ENCODE data around the gene SLC4A3. TPM values are rescaled to one million over a fixed set of nuclear protein-coding genes. Genes with fewer than 3 reads are reported as not detected.
A peak's percentile ranks its signal among the peaks of the same experiment; 100 is the strongest.

SLC4A3 gene
- total RNA-seq, 1 experiment from 2014 or later, result 20.2 TPM

DNA sequence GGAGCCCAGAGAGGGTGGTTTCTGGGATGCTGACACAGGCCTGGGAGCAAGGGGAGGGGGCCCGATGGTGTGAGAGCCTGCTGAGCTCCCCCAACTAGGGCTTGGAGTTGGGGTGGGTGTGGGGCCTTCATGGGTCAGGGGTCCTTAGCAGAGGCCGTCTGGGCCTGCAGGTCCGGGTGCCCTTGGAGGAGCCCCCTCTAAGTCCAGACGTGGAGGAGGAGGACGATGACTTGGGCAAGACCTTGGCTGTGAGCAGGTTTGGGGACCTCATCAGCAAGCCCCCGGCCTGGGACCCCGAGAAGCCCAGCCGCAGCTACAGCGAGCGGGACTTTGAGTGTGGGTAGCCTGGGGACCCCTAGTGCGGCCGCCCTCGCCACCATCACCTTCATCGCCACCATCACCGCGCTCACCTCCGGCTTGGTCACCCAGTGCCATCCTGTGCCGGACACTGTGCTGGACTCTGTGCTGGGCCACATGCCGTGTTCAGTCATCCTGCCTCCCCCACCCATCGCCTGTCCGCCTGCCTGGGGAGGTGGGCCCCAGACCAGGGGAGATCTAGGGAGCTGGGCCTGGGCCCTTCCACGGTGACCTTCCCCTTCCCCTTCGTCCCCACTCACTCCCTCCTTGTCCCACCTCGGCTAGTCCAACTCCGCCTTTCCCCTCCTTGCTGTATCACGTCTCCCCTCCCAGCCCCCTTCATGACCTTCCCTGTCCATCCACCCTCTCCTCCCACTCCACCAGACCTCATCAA lies 980 bp downstream of the SLC4A3 start:
- TF ChIP-seq, protein P1, sequence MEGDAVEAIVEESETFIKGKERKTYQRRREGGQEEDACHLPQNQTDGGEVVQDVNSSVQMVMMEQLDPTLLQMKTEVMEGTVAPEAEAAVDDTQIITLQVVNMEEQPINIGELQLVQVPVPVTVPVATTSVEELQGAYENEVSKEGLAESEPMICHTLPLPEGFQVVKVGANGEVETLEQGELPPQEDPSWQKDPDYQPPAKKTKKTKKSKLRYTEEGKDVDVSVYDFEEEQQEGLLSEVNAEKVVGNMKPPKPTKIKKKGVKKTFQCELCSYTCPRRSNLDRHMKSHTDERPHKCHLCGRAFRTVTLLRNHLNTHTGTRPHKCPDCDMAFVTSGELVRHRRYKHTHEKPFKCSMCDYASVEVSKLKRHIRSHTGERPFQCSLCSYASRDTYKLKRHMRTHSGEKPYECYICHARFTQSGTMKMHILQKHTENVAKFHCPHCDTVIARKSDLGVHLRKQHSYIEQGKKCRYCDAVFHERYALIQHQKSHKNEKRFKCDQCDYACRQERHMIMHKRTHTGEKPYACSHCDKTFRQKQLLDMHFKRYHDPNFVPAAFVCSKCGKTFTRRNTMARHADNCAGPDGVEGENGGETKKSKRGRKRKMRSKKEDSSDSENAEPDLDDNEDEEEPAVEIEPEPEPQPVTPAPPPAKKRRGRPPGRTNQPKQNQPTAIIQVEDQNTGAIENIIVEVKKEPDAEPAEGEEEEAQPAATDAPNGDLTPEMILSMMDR (IDR thresholded peaks at IDR 0.05; ENCODE audit: unreplicated experiment), result no peak
- BruUV-seq (replicated peaks), result no TSS peak
- intact Hi-C loops (cut with micrococcal nuclease; ENCODE audit: unreplicated experiment), result no loop called here
- Mint-ChIP-seq H3K9me3 (ENCODE audit: low read depth, unreplicated experiment) (no peaks in the 10 kb centered on the region), H3K4me1 (ENCODE audit: low read depth, unreplicated experiment) (peaks cover 8% of the 10 kb centered on the region), H3K27ac (ENCODE audit: unreplicated experiment) (no peak overlapping the region), H3K4me3 (ENCODE audit: low read depth, unreplicated experiment) (peak overlapping the region; percentile 65), H3K27me3 (ENCODE audit: unreplicated experiment) (no peaks in the 10 kb centered on the region), H3K36me3 (ENCODE audit: insufficient read depth, unreplicated experiment) (peaks cover 14% of the 10 kb centered on the region)
- CTCF ChIA-PET, result no interaction called here
- no peak for DNase-seq

DNA sequence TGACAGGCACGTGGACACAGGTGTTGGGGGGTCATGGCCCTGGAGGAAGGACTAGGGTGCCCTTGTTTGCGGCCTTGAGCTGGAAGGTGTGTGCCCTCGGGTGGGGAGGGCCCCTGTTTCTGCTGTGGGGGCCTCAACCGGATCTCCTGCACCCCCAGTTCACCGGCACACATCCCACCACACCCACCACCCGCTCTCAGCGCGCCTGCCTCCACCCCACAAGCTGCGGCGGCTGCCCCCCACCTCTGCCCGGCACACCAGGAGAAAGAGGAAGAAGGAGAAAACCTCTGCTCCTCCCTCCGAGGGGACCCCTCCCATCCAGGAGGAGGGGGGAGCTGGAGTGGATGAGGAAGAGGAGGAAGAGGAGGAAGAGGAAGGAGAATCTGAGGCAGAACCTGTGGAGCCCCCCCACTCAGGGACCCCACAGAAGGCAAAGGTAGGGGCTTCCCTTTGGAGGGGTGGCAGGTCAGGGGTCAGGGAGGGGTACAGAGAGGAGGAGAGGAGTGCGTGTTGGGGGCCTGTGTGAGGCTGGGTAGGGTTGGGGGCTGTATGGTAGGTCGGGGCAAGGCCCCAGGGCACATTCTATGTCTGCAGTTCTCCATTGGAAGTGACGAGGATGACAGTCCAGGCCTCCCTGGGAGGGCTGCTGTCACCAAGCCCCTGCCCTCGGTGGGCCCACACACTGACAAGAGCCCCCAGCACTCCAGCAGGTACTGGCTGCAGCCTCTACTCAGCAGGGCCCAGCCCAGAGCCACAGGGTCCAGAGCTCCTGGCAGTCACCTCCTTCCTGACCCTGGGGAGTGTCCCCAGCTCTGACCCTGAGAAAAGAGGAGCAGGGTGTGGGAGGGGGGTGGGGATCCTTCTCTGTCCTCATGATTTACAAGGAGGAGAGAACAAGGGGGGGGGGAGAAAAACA lies 1.8 kb downstream of the SLC4A3 start:
- CTCF ChIA-PET, result interaction anchor here (0.6 kb wide), 1 partner anchor 241 kb away, joined by 5 read pairs; no protein-coding TSS in a partner anchor
- no TSS peak for BruUV-seq (replicated peaks)
- intact Hi-C loops (cut with micrococcal nuclease; ENCODE audit: unreplicated experiment), result no loop called here
- Mint-ChIP-seq H3K27me3 (ENCODE audit: unreplicated experiment) (no peaks in the 10 kb centered on the region), H3K9me3 (ENCODE audit: low read depth, unreplicated experiment) (no peaks in the 10 kb centered on the region), H3K4me1 (ENCODE audit: low read depth, unreplicated experiment) (peaks cover 8% of the 10 kb centered on the region), H3K4me3 (ENCODE audit: low read depth, unreplicated experiment) (peak overlapping the region; percentile 65), H3K36me3 (ENCODE audit: insufficient read depth, unreplicated experiment) (peaks cover 14% of the 10 kb centered on the region), H3K27ac (ENCODE audit: unreplicated experiment) (no peak overlapping the region)
- TF ChIP-seq, protein P1 (IDR thresholded peaks at IDR 0.05; ENCODE audit: unreplicated experiment), result no peak
- DNase-seq, result no peak

DNA sequence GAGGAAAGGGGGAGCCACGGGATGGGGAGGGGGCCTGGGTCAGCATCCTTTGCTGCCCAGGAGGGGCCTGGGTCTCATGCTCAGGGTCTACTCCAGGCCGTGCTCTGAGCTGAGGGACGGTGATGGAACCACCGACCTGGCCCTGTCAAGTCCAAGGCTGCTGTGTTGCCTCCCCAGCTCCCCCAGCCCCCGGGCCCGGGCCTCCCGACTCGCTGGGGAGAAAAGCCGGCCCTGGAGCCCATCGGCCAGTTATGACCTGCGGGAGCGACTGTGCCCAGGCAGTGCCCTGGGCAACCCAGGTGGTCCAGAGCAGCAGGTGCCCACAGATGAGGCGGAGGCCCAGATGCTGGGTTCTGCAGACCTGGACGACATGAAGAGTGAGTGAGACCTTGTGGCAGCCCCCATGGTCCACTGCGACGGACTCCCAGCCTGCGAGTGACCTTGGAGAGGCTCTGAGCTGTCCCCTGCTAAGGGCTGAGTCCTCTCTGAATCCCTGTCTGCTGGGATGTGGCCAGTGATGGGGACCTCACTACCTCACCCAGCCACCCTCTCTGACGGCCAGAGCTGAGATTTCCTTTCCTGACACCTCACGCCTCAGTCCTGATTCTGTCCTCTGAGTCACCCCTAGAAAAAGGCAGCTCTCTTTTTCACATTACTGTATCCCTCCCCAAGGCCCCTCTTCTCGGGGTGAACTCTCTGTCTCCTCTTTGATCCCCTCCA lies 2.7 kb downstream of the SLC4A3 start:
- DNase-seq, result no peak
- H3K9me3 Mint-ChIP-seq (ENCODE audit: low read depth, unreplicated experiment), result no peaks in the 10 kb centered on the region
- CTCF ChIA-PET, result interaction anchor here (0.6 kb wide), 1 partner anchor 242 kb away, joined by 5 read pairs; no protein-coding TSS in a partner anchor
- H3K4me3 Mint-ChIP-seq (ENCODE audit: low read depth, unreplicated experiment), result no peak overlapping the region
- TF ChIP-seq, protein P1 (IDR thresholded peaks at IDR 0.05; ENCODE audit: unreplicated experiment), result no peak
- H3K4me1 Mint-ChIP-seq (ENCODE audit: low read depth, unreplicated experiment), result peaks cover 8% of the 10 kb centered on the region
- BruUV-seq (replicated peaks), result no TSS peak
- H3K27me3 Mint-ChIP-seq (ENCODE audit: unreplicated experiment), result no peaks in the 10 kb centered on the region
- intact Hi-C loops (cut with micrococcal nuclease; ENCODE audit: unreplicated experiment), result no loop called here
- H3K36me3 Mint-ChIP-seq (ENCODE audit: insufficient read depth, unreplicated experiment), result peaks cover 14% of the 10 kb centered on the region
- no peak overlapping the region for H3K27ac Mint-ChIP-seq (ENCODE audit: unreplicated experiment)

DNA sequence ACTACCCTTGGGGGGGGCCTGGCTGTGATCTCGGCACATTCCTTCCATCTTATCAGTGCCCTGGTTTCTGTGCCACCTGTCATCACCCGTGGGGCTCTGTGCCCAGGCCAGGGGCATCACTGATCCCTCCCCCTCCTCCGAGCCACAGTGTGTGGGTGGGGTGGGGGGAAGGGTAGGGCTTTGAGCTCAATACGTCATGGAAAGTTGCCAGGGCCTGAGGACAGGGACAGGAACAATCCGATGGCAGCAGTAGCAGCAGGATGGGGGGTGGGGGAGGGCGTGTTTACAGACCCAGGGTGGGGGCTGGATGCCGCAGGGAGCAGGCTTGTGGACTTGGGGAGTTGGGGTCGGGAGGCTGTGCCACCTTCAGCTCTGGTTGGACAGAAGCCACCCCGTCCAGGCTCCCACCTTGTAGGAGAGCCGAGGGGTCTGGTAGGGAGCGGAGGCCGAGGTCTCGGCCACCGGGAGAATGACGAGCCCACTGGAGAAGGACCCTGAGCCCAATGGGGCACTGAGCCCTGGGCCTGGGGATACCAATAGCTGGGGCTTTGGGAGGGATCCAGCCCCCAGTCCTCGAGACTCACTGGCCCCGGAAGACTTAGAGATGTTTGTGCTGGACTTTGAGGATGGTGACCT lies 3.5 kb downstream of the SLC4A3 start:
- no TSS peak for BruUV-seq (replicated peaks)
- H3K4me3 Mint-ChIP-seq (ENCODE audit: low read depth, unreplicated experiment), result no peak overlapping the region

More for the DNA sequence above, 3.5 kb downstream of the SLC4A3 start:
- TF ChIP-seq, protein P1 (IDR thresholded peaks at IDR 0.05; ENCODE audit: unreplicated experiment), result no peak
- DNase-seq, result no peak
- H3K4me1 Mint-ChIP-seq (ENCODE audit: low read depth, unreplicated experiment), result peaks cover 8% of the 10 kb centered on the region
- H3K9me3 Mint-ChIP-seq (ENCODE audit: low read depth, unreplicated experiment), result no peaks in the 10 kb centered on the region
- peaks cover 14% of the 10 kb centered on the region for H3K36me3 Mint-ChIP-seq (ENCODE audit: insufficient read depth, unreplicated experiment)
- CTCF ChIA-PET, result no interaction called here
- intact Hi-C loops (cut with micrococcal nuclease; ENCODE audit: unreplicated experiment), result no loop called here
- H3K27ac Mint-ChIP-seq (ENCODE audit: unreplicated experiment), result no peak overlapping the region
- no peaks in the 10 kb centered on the region for H3K27me3 Mint-ChIP-seq (ENCODE audit: unreplicated experiment)
